Thyroid gland (tissue), 4 donors: Measurements from ENCODE around the gene CARD11. TPM values are rescaled to one million over a fixed set of nuclear protein-coding genes. Genes with fewer than 3 reads are reported as not detected.

Experiments used
- DNase-seq, 2 donors: peaks; one replicate each; pipeline ENCODE4 v3.0.0-alpha.2; 2019
- H3K27ac ChIP-seq, 3 donors: fragments of 200-600 bp; sonication (generic); 1 replicate in 2 of 3; 2 replicates in 1 of 3; pipeline ENCODE4 v1.5.1; 2016 to 2019; ENCODE audit warnings: mild to moderate bottlenecking in 1 of 3, moderate library complexity in 1 of 3
- H3K27me3 ChIP-seq: fragments of 200-600 bp; sonication (generic); one replicate; pipeline ENCODE4 v1.5.1; 2019
- H3K36me3 ChIP-seq, 2 donors: fragments of 200-600 bp; sonication (generic); one replicate each; pipeline ENCODE4 v1.5.1; 2016 to 2019
- H3K4me1 ChIP-seq, 2 donors: fragments of 200-600 bp; sonication (generic); one replicate each; pipeline ENCODE4 v1.5.1; 2017 to 2019
- H3K4me3 ChIP-seq, 3 donors: fragments of 200-600 bp; sonication (generic); replicated peaks in 1 of 3; 1 replicate in 2 of 3; 2 replicates in 1 of 3; pipeline ENCODE4 v1.5.1; 2016; ENCODE audit warnings: mild to moderate bottlenecking in 1 of 3
- H3K9me3 ChIP-seq: fragments of 200-600 bp; sonication (generic); one replicate; pipeline ENCODE4 v1.5.1; 2017
- POLR2A ChIP-seq, 2 donors: fragments of 450-650 bp; IDR thresholded peaks; one replicate each; pipeline ENCODE4 v1.6.1; 2017; ENCODE audit warnings: antibody characterized with exemption in 2 of 2, mild to moderate bottlenecking in 2 of 2, moderate library complexity in 1 of 2
- WGBS, 2 donors: methylation state at CpG; one replicate each; pipeline ENCODE4 v1.1.5; 2017; 5-methylcytosine and 5-hydroxymethylcytosine counted together
- intact Hi-C: fragments of 100-400 bp; cut with DNase I; formaldehyde crosslinking; loops from one replicate; pipeline ENCODE4 v1.15.1; 2023
- total RNA-seq, 4 donors: library from RNA; depleted of rRNA; stranded (reverse); fragments of >200 nt; gene quantifications; one replicate each; pipeline ENCODE4 v1.2.3, GENCODE V29; 2016
- TF ChIP-seq, protein P1 (sequence below), 6 experiments: fragments of 200-600 bp in 3 of 6; fragments of 450-650 bp in 3 of 6; sonication (generic) in 3 of 6; IDR thresholded peaks; one replicate each; pipeline ENCODE4 v1.5.1; 2016 to 2019; ENCODE audit warnings: antibody characterized with exemption in 6 of 6, mild to moderate bottlenecking in 2 of 6, inconsistent platforms in 1 of 6, moderate library complexity in 1 of 6

CARD11 gene
- total RNA-seq, 4 donors from 2014 or later = 0.45 to 7.7 (median 1.9) TPM

DNA sequence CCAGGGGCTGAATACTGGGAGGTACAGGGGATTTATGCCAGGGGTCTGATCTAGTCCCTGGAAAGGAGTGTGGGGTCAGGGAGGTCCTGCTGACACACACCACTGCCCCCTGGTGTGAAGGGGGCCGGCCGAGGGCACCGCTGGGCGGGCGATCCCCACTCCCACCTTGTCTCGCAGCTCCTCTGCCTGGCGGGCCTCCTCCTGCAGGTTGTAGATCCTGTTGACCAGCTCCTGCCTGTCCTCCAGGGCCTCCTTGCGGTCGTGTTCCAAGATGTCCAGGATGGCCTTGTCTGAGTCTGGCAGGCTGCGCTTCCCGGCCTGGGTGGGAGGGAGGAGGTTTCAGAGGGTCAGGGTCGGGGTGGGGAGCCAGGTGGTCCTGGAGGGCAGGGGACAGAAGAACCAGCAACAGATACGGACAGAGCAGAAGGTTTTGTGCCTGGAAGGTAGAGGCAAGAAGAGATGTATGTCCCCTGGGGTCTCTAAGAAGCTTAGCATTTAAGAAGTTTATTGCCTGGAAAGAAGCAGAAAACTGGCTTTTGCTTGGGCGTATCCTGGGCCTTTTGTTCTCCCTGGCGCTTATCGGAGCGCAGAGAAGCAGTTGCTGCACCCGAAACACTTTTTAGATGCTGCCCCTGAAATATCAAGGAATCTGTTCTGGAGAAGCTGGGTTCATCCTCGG is 105.0 kb downstream of the CARD11 start:
- Histone ChIP-seq H3K4me3 (no peak overlapping the region), H3K27me3 (no peaks in the 10 kb centered on the region), H3K27ac (no peak overlapping the region), H3K36me3 (no peaks in the 10 kb centered on the region), H3K9me3 (no peaks in the 10 kb centered on the region), H3K4me1 (no peaks in the 10 kb centered on the region)
- intact Hi-C loops = no loop called here
- WGBS, 2 donors = 71 to 72% methylated on average over 17 to 19 of the region's 19 CpGs
- DNase-seq = no peak
- TF ChIP-seq, protein P1, sequence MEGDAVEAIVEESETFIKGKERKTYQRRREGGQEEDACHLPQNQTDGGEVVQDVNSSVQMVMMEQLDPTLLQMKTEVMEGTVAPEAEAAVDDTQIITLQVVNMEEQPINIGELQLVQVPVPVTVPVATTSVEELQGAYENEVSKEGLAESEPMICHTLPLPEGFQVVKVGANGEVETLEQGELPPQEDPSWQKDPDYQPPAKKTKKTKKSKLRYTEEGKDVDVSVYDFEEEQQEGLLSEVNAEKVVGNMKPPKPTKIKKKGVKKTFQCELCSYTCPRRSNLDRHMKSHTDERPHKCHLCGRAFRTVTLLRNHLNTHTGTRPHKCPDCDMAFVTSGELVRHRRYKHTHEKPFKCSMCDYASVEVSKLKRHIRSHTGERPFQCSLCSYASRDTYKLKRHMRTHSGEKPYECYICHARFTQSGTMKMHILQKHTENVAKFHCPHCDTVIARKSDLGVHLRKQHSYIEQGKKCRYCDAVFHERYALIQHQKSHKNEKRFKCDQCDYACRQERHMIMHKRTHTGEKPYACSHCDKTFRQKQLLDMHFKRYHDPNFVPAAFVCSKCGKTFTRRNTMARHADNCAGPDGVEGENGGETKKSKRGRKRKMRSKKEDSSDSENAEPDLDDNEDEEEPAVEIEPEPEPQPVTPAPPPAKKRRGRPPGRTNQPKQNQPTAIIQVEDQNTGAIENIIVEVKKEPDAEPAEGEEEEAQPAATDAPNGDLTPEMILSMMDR (IDR thresholded peaks at IDR 0.05) = no peak
- no peak for TF ChIP-seq POLR2A (IDR thresholded peaks at IDR 0.05)

DNA sequence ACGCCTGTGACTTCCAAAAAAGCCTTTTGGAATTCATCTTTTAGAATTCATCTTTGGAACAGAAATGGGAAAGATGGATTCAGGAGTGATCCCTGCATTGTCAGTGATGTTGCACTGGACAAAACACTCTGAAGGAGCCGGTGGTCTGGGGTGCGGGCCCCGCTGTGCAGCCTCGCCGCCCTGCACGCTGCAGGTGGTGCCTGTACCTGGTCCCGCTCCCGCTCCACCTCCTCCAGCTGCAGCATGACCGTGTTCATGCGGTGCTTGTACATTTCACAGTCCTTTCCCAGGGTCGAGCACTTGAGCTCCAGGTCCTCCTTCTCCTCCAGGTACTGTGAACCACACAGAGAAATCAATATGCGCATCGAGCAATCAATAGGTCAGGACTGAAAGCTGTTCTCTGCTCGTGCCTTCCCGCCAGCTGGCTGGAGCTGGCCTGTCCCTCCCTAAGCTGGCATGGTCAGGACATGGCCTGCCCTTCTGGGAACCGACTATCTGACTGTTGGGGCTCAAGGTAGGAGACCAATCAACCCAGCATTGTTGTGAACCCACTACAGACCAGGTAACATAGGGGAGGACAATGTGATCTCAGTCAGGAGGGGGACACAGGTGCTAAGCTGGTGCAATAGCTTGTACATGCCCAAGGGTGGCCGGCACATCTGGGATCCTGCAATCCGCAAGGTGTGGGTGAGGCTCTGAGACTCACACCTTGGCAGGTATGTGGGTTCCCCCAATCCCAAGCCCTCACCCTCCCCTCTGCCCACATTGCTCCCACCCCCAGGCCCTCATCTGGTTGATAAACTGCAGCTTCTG is 105.8 kb downstream of the CARD11 start:
- intact Hi-C loops = no loop called here
- TF ChIP-seq POLR2A (IDR thresholded peaks at IDR 0.05) = no peak
- TF ChIP-seq, protein P1 (IDR thresholded peaks at IDR 0.05) = no peak
- Histone ChIP-seq H3K27ac (no peak overlapping the region), H3K9me3 (no peaks in the 10 kb centered on the region), H3K4me1 (no peaks in the 10 kb centered on the region), H3K36me3 (no peaks in the 10 kb centered on the region), H3K4me3 (no peak overlapping the region), H3K27me3 (no peaks in the 10 kb centered on the region)
- 92 to 93% methylated on average over 12 to 19 of the region's 19 CpGs for WGBS, 2 donors
- DNase-seq = no peak

DNA sequence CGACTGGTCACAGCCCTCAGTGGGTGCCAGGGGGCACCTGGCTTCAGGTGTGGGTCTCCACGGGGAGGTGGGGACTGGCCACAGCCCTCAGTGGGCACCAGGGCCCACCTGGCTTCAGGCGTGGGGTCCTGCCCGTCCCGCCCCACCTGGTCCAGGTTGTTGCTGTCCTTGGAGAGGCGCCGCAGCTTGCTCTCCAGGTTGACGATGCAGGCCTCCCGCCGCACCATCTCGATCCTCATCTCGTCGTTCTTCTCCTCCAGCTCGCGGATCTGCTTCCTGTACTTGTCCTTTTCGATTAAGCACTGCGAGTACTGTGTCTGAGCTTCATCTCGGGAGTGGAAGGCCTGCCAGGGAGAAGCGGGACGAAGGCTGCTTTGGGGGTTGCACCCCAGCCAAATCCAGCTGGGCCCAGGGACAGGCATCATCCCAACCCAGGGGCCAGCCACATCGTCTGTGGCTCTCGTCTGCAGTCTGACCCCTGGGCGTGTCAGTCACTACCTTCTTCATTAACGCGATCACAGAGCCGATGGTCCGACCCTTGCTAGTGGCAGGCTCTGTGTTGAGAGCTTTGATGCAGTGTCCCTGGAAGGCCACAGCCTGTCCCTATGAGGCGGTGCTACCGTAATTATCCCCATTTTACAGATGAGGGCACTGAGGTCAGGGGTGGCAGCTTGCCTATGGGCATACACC is 106.6 kb downstream of the CARD11 start:
- 83 to 86% methylated on average over 27 to 29 of the region's 29 CpGs for WGBS, 2 donors
- Histone ChIP-seq H3K27me3 (no peaks in the 10 kb centered on the region), H3K36me3 (no peaks in the 10 kb centered on the region), H3K27ac (no peak overlapping the region), H3K4me3 (no peak overlapping the region), H3K4me1 (no peaks in the 10 kb centered on the region), H3K9me3 (no peaks in the 10 kb centered on the region)
- no peak for DNase-seq
- intact Hi-C loops = no loop called here
- no peak for TF ChIP-seq POLR2A (IDR thresholded peaks at IDR 0.05)
- TF ChIP-seq, protein P1 (IDR thresholded peaks at IDR 0.05) = no peak

DNA sequence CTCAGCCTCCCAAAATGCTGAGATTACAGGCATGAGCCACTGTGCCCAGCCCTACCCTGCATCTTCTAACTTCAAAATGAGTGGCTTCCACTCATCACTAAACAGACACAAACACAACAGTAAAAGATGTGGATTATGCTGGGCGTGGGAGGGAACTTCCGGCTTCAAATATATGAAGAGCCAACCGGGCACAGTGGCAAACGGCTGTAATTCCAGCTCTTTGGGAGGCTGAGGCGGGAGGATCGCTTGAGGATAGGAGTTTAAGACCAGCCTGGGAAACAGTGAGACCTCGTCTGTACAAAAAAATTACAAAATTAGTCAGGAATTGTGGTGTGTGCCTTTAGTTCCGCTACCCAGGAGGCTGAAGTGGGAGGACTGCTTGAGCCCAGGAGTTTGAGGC is 107.4 kb downstream of the CARD11 start:
- TF ChIP-seq, protein P1 (IDR thresholded peaks at IDR 0.05) = no peak
- no peak overlapping the region for H3K4me3 ChIP-seq
- H3K36me3 ChIP-seq = no peaks in the 10 kb centered on the region
- H3K27ac ChIP-seq = no peak overlapping the region
- 90 to 92% methylated on average over 8 of the region's 8 CpGs for WGBS, 2 donors
- no peaks in the 10 kb centered on the region for H3K4me1 ChIP-seq
- H3K9me3 ChIP-seq = no peaks in the 10 kb centered on the region
- intact Hi-C loops = no loop called here
- H3K27me3 ChIP-seq = no peaks in the 10 kb centered on the region
- DNase-seq = no peak
